ENCODE data around the gene APBA2.
"Not testable (repeated sequence)": the region's sequence is repeated elsewhere in the genome, so short reads cannot be mapped to it uniquely, and the experiment has no call there.

Gene APBA2

GRCh38 chr15:28878209-28878608, 7.6 kb upstream of the APBA2 start:
- DNase-seq (ENCODE audit: low read depth in 3 of 3) = no peak

GRCh38 chr15:28879551-28879950, 6.2 kb upstream of the APBA2 start:
- no peak for DNase-seq (ENCODE audit: low read depth in 3 of 3)

GRCh38 chr15:28880680-28881079, 5.1 kb upstream of the APBA2 start:
- no peak for DNase-seq (ENCODE audit: low read depth in 3 of 3)

GRCh38 chr15:28881170-28881569, 4.6 kb upstream of the APBA2 start:
- no peak for DNase-seq (ENCODE audit: low read depth in 3 of 3)

GRCh38 chr15:28881600-28881999, 4.2 kb upstream of the APBA2 start:
- no peak for DNase-seq (ENCODE audit: low read depth in 3 of 3)

- DNase-seq (ENCODE audit: low read depth in 3 of 3) = no peak
Observed at GRCh38 chr15:28884151-28884940, 1.4 kb upstream of the APBA2 start.

GRCh38 chr15:28885128-28885629, 595 bp upstream of the APBA2 start:
- no peak for DNase-seq (ENCODE audit: low read depth in 3 of 3)

GRCh38 chr15:28886431-28887338, 911 bp downstream of the APBA2 start:
- no peak for DNase-seq (ENCODE audit: low read depth in 3 of 3)

- no peak for DNase-seq (ENCODE audit: low read depth in 3 of 3)
Observed at GRCh38 chr15:28887339-28888174, 1.8 kb downstream of the APBA2 start.

GRCh38 chr15:28888302-28888894, 2.6 kb downstream of the APBA2 start:
- no peak for DNase-seq (ENCODE audit: low read depth in 3 of 3)

GRCh38 chr15:28888900-28889299, 3.1 kb downstream of the APBA2 start:
- DNase-seq (ENCODE audit: low read depth in 3 of 3) = no peak

- DNase-seq (ENCODE audit: low read depth in 3 of 3) = no peak
Observed at GRCh38 chr15:28889346-28889745, 3.6 kb downstream of the APBA2 start.

- DNase-seq (ENCODE audit: low read depth in 3 of 3) = not testable (repeated sequence)
Observed at GRCh38 chr15:28889871-28890270, 4.1 kb downstream of the APBA2 start.

- not testable (repeated sequence) for DNase-seq (ENCODE audit: low read depth in 3 of 3)
Observed at GRCh38 chr15:28890291-28890690, 4.5 kb downstream of the APBA2 start.

- no peak for DNase-seq (ENCODE audit: low read depth in 3 of 3)
Observed at GRCh38 chr15:28890711-28891495, 5.1 kb downstream of the APBA2 start.

GRCh38 chr15:28891588-28891987, 5.8 kb downstream of the APBA2 start:
- DNase-seq (ENCODE audit: low read depth in 3 of 3) = no peak

- DNase-seq (ENCODE audit: low read depth in 3 of 3) = no peak
Observed at GRCh38 chr15:28892789-28893610, 7.2 kb downstream of the APBA2 start.

- no peak for DNase-seq (ENCODE audit: low read depth in 3 of 3)
Observed at GRCh38 chr15:28894631-28895030, 8.9 kb downstream of the APBA2 start.

GRCh38 chr15:28895146-28895545, 9.4 kb downstream of the APBA2 start:
- no peak for DNase-seq (ENCODE audit: low read depth in 3 of 3)

- DNase-seq (ENCODE audit: low read depth in 3 of 3) = no peak
Observed at GRCh38 chr15:28895566-28895965, 9.8 kb downstream of the APBA2 start.
